B cell (primary cell): ENCODE data around the gene B4GALNT4. TPM values are rescaled to one million over a fixed set of nuclear protein-coding genes. Genes with fewer than 3 reads are reported as not detected.

Experiments
- ATAC-seq: fragments of 200-7000 bp; cut with Tn5 transposase; one replicate; pipeline ENCODE4 v1.10.0; 2021; ENCODE audit warnings: low read depth, mild to moderate bottlenecking, moderate number of reproducible peaks, moderate library complexity
- CTCF ChIA-PET: fragments of 350-600 bp; sonication (Branson Sonifier 250); formaldehyde crosslinking; loops from one replicate; lab custom pipeline; 2021; ENCODE audit warnings: antibody characterized with exemption, inconsistent platforms; lab: Charles Lee
- POLR2A ChIA-PET: fragments of 350-600 bp; sonication (Branson Sonifier 250); formaldehyde crosslinking; loops from one replicate; lab custom pipeline; 2021; ENCODE audit warnings: antibody characterized with exemption; lab: Charles Lee
- DNase-seq: peaks from one replicate; pipeline ENCODE4 v3.0.0; 2013
- H2AFZ ChIP-seq: 2 replicates; pipeline ENCODE4 v1.6.1; 2012; ENCODE audit warnings: mild to moderate bottlenecking, low read depth, low read length; ENCODE audit not compliant: insufficient read depth, poor library complexity, severe bottlenecking
- H3K27ac ChIP-seq, 2 donors: 1 replicate in 1 of 2; 2 replicates in 1 of 2; pipeline ENCODE4 v1.5.1; 2012 to 2013; ENCODE audit warnings: low read length in 2 of 2, mild to moderate bottlenecking in 2 of 2, moderate library complexity in 1 of 2
- H3K27me3 ChIP-seq, 4 experiments: fragments of 200-600 bp in 1 of 4; sonication (generic) in 1 of 4; replicated peaks in 1 of 4; 1 replicate in 2 of 4; 2 replicates in 2 of 4; pipeline versions ENCODE4 v1.6.1 to v1.7.0; 2013 to 2016; ENCODE audit warnings: low read length in 3 of 4, mild to moderate bottlenecking in 2 of 4, mixed read lengths in 1 of 4, moderate library complexity in 1 of 4; ENCODE audit not compliant: insufficient read depth in 4 of 4, control insufficient read depth in 3 of 4; ENCODE audit errors: control extremely low read depth in 1 of 4
- H3K36me3 ChIP-seq, 2 experiments: replicated peaks in 1 of 2; 1 replicate in 1 of 2; 2 replicates in 1 of 2; pipeline versions ENCODE4 v1.6.1 to v1.7.1; 2013; ENCODE audit warnings: low read length in 1 of 2; ENCODE audit not compliant: insufficient read depth in 2 of 2, control insufficient read depth in 1 of 2; ENCODE audit errors: control extremely low read depth in 1 of 2, extremely low read depth in 1 of 2
- H3K4me1 ChIP-seq, 2 donors: fragments of 200-600 bp in 1 of 2; sonication (generic) in 1 of 2; 1 replicate in 1 of 2; 2 replicates in 1 of 2; pipeline versions ENCODE4 v1.5.1 to v1.6.1; 2013 to 2017; ENCODE audit warnings: low read length in 2 of 2; ENCODE audit not compliant: control insufficient read depth in 2 of 2, insufficient read depth in 2 of 2
- H3K4me2 ChIP-seq: replicated peaks from 2 replicates; pipeline ENCODE3; 2012; ENCODE audit warnings: mild to moderate bottlenecking, low read depth, low read length; ENCODE audit not compliant: poor library complexity, severe bottlenecking
- H3K4me3 ChIP-seq, 5 experiments: fragments of 200-600 bp in 1 of 5; sonication (generic) in 1 of 5; 1 replicate in 3 of 5; 2 replicates in 2 of 5; pipeline versions ENCODE4 v1.5.1 to v1.7.0; 2011 to 2016; ENCODE audit warnings: low read length in 4 of 5, mild to moderate bottlenecking in 4 of 5, low read depth in 2 of 5, control low read depth in 1 of 5, moderate library complexity in 1 of 5; ENCODE audit not compliant: insufficient read depth in 1 of 5; ENCODE audit errors: control extremely low read depth in 1 of 5, extremely low read depth in 1 of 5
- H3K79me2 ChIP-seq: fragments of 200-600 bp; sonication (generic); one replicate; pipeline ENCODE4 v1.6.0; 2016; ENCODE audit warnings: low read length; ENCODE audit not compliant: control insufficient read depth, insufficient read depth
- H3K9ac ChIP-seq: fragments of 200-600 bp; sonication (generic); 2 replicates; pipeline ENCODE4 v1.6.1; 2017; ENCODE audit warnings: mild to moderate bottlenecking, low read length, moderate library complexity
- H3K9me3 ChIP-seq, 3 donors: one replicate each; pipeline versions ENCODE4 v1.6.1 to v1.7.1; 2013; ENCODE audit warnings: low read length in 2 of 3; ENCODE audit not compliant: control insufficient read depth in 2 of 3, insufficient read depth in 1 of 3; ENCODE audit errors: control extremely low read depth in 1 of 3
- H4K20me1 ChIP-seq: 2 replicates; pipeline ENCODE4 v1.6.0; 2012; ENCODE audit warnings: mild to moderate bottlenecking, low read length; ENCODE audit not compliant: insufficient read depth, control insufficient read depth, poor library complexity, severe bottlenecking
- H3K27ac Mint-ChIP-seq: one replicate; pipeline ENCODE4 v1.8.0; 2021; ENCODE audit warnings: mixed read lengths
- H3K27me3 Mint-ChIP-seq: one replicate; pipeline ENCODE4 v1.8.0; 2021; ENCODE audit warnings: mixed read lengths
- H3K4me1 Mint-ChIP-seq: one replicate; pipeline ENCODE4 v1.8.0; 2021; ENCODE audit warnings: mixed read lengths
- H3K4me3 Mint-ChIP-seq: one replicate; pipeline ENCODE4 v1.8.0; 2021; ENCODE audit warnings: mixed read lengths
- H3K9me3 Mint-ChIP-seq: one replicate; pipeline ENCODE4 v1.8.0; 2022; ENCODE audit warnings: mixed read lengths; ENCODE audit not compliant: insufficient read depth
- CTCF ChIP-seq: fragments of 200-600 bp; IDR thresholded peaks from one replicate; pipeline ENCODE4 v1.8.0; 2022; ENCODE audit warnings: antibody characterized with exemption, mild to moderate bottlenecking
- EZH2 ChIP-seq: IDR thresholded peaks from 2 replicates; pipeline ENCODE4 v1.6.1; 2012; ENCODE audit warnings: borderline replicate concordance, low read depth, mild to moderate bottlenecking, moderate library complexity, low read length; ENCODE audit not compliant: insufficient read depth, poor library complexity, severe bottlenecking
- WGBS: methylation state at CpG from one replicate; pipeline ENCODE4 v1.1.5; 2013; ENCODE audit warnings: missing lambda C conversion rate; ENCODE audit not compliant: insufficient coverage; 5-methylcytosine and 5-hydroxymethylcytosine counted together
- intact Hi-C: fragments of 100-400 bp; cut with micrococcal nuclease; formaldehyde crosslinking; loops from one replicate; pipeline ENCODE4 v1.10.0; 2022
- polyA plus RNA-seq: library from polyadenylated mRNA; depleted of rRNA; stranded (reverse); fragments of >200 nt; gene quantifications from 2 replicates; pipeline ENCODE4 v1.2.3, GENCODE V29; 2012
- total RNA-seq, 2 donors: library from RNA; stranded (reverse); fragments of 120-200 nt in 1 of 2; gene quantifications; 1 replicate in 1 of 2; 2 replicates in 1 of 2; pipeline versions ENCODE4 v1.2.3 to v1.2.4, GENCODE V29; 2013 to 2022

B4GALNT4 gene
- total and polyA plus RNA-seq, 2 donors (not counting 1 experiment from before 2014, with no cell fraction given), result not detected

- Mint-ChIP-seq H3K9me3 (peaks cover 2% of the 10 kb centered on the region), H3K4me3 (no peak overlapping the region), H3K4me1 (peaks cover 3% of the 10 kb centered on the region), H3K27ac (no peak overlapping the region), H3K27me3 (peaks cover 7% of the 10 kb centered on the region)
- Histone ChIP-seq H3K4me3 (no peak overlapping the region), H3K79me2 (no peaks in the 10 kb centered on the region), H3K9me3 (peaks cover 0 to 30% (median 10%) of the 10 kb centered on the region in 3 donors), H3K9ac (no peak overlapping the region), H2AFZ (no peak overlapping the region), H3K27me3 (peaks cover 0 to 3% (median 0%) of the 10 kb centered on the region in 4 experiments), H3K36me3 (no peaks in the 10 kb centered on the region), H4K20me1 (no peaks in the 10 kb centered on the region), H3K27ac (no peak overlapping the region), H3K4me1 (no peaks in the 10 kb centered on the region), H3K4me2 (no peak overlapping the region)
- 96% methylated on average over 14 of the region's 16 CpGs for WGBS
- TF ChIP-seq EZH2, result no peak
- no peak for TF ChIP-seq CTCF
- ChIA-PET POLR2A (no interaction called here), CTCF (no interaction called here)
- intact Hi-C loops, result no loop called here
- ATAC-seq (no peak), DNase-seq (no peak)
Measured at GRCh38 chr11:384511-384910, 15.2 kb downstream of the B4GALNT4 start.

GRCh38 chr11:385594-386351, 16.5 kb downstream of the B4GALNT4 start:
- H3K27me3 ChIP-seq, result peaks cover 0 to 3% (median 0%) of the 10 kb centered on the region in 4 experiments
- intact Hi-C loops, result no loop called here
- H3K27ac Mint-ChIP-seq, result no peak overlapping the region
- H3K4me1 Mint-ChIP-seq, result peaks cover 3% of the 10 kb centered on the region
- no peak for TF ChIP-seq EZH2
- no peak for TF ChIP-seq CTCF
- no peaks in the 10 kb centered on the region for H3K79me2 ChIP-seq
- WGBS, result 91% methylated on average over 10 of the region's 19 CpGs
- H3K4me1 ChIP-seq, result no peaks in the 10 kb centered on the region
- H3K4me2 ChIP-seq, result no peak overlapping the region
- H4K20me1 ChIP-seq, result no peaks in the 10 kb centered on the region
- no peaks in the 10 kb centered on the region for H3K36me3 ChIP-seq
- ChIA-PET POLR2A (no interaction called here), CTCF (no interaction called here)
- H3K4me3 Mint-ChIP-seq, result no peak overlapping the region
- H3K27me3 Mint-ChIP-seq, result peaks cover 7% of the 10 kb centered on the region
- H3K9me3 Mint-ChIP-seq, result peaks cover 2% of the 10 kb centered on the region
- H3K4me3 ChIP-seq, result no peak overlapping the region
- no peak for ATAC-seq
- no peak overlapping the region for H2AFZ ChIP-seq
- no peak overlapping the region for H3K27ac ChIP-seq
- H3K9ac ChIP-seq, result no peak overlapping the region
- H3K9me3 ChIP-seq, result peaks cover 0 to 30% (median 10%) of the 10 kb centered on the region in 3 donors
- no peak for DNase-seq
